Measurements from ENCODE around the gene ARVCF.

DNA sequence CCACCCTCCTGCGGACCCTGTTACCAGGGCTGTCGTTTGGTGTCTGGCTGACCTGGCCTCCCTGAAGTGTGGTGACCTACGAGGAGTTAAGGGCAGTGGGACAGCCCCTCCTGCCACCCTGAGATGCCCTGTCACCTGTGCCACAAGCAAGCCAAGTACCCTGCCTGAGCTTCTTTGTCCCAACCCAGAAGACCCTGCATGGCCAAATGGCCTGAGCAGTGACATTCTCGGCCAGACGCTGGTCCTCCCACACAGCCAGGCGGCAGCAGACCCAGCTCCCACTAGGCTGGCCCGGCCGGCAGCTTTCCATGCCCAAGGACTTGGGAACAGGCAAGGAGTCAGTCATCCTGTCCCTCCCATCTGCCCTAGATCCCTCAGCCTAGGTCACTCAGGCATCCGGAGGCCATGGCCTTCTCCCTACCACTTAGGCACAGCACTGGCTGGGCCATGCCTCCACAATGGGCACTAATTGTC, 7.6 kb downstream of the ARVCF start:
- TF ChIP-seq, protein P1, sequence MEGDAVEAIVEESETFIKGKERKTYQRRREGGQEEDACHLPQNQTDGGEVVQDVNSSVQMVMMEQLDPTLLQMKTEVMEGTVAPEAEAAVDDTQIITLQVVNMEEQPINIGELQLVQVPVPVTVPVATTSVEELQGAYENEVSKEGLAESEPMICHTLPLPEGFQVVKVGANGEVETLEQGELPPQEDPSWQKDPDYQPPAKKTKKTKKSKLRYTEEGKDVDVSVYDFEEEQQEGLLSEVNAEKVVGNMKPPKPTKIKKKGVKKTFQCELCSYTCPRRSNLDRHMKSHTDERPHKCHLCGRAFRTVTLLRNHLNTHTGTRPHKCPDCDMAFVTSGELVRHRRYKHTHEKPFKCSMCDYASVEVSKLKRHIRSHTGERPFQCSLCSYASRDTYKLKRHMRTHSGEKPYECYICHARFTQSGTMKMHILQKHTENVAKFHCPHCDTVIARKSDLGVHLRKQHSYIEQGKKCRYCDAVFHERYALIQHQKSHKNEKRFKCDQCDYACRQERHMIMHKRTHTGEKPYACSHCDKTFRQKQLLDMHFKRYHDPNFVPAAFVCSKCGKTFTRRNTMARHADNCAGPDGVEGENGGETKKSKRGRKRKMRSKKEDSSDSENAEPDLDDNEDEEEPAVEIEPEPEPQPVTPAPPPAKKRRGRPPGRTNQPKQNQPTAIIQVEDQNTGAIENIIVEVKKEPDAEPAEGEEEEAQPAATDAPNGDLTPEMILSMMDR (IDR thresholded peaks at IDR 0.05): no peak
- no peak for TF ChIP-seq POLR2A (IDR thresholded peaks at IDR 0.05)
